GM10248 (cell line): Measurements from ENCODE around the gene LEMD2.
"Not testable (repeated sequence)": the region's sequence is repeated elsewhere in the genome, so short reads cannot be mapped to it uniquely, and the experiment has no call there.

Experiments used
- CTCF ChIA-PET: fragments of 300-600 bp; sonication (Branson Sonifier 250); formaldehyde crosslinking; extraction: SDS; loops from one replicate; lab custom pipeline; 2021; ENCODE audit warnings: antibody characterized with exemption; lab: Yijun Ruan, JAX
- POLR2A ChIA-PET: fragments of 350-650 bp; sonication (Branson Sonifier 250); formaldehyde crosslinking; extraction: SDS; loops from one replicate; lab custom pipeline; 2020; ENCODE audit warnings: antibody characterized with exemption; lab: Yijun Ruan, JAX
- DNase-seq: peaks from one replicate; pipeline ENCODE4 v3.0.0; 2012; ENCODE audit errors: extremely low spot score
- CTCF ChIP-seq: IDR thresholded peaks from 2 replicates; pipeline ENCODE4 v1.5.1; 2012; ENCODE audit warnings: mild to moderate bottlenecking, low read depth; ENCODE audit errors: extremely low read depth, missing control alignments, control extremely low read depth

Gene LEMD2

GRCh38 chr6:33788694-33789549 lies at the start of gene LEMD2:
TSS of gene LEMD2 (minus strand) at chr6:33789130. CDS start at chr6:33789116, 14 bp downstream.
- no peak for TF ChIP-seq CTCF
- CTCF ChIA-PET: interaction anchor here (1.2 to 3.6 kb wide), 3 partner anchors 15 to 20 kb away, joined by 3 to 18 read pairs (median 9); no protein-coding TSS in a partner anchor
- POLR2A ChIA-PET: interaction anchor here (0.6 kb wide), 1 partner anchor 78 kb away, joined by 3 read pairs; the partner anchor contains the start of gene UQCC2
- peak; percentile 97 for DNase-seq

- CTCF ChIA-PET: interaction anchor here (0.8 to 2.9 kb wide), 3 partner anchors 9 to 26 kb away, joined by 3 to 10 read pairs (median 3); no protein-coding TSS in a partner anchor
- TF ChIP-seq CTCF: no peak
- no peak for DNase-seq
- POLR2A ChIA-PET: no interaction called here
Measured at GRCh38 chr6:33837971-33838665, 49.2 kb upstream of the LEMD2 start.

- no peak for DNase-seq
- ChIA-PET CTCF (interaction anchor here (2.9 kb wide), 1 partner anchor 14 kb away, joined by 10 read pairs; no protein-coding TSS in a partner anchor), POLR2A (no interaction called here)
- TF ChIP-seq CTCF: no peak
Measured at GRCh38 chr6:33836806-33837469, 48.0 kb upstream of the LEMD2 start.

GRCh38 chr6:33834401-33835392 lies 45.8 kb upstream of the LEMD2 start:
- no peak for DNase-seq
- ChIA-PET POLR2A (no interaction called here), CTCF (no interaction called here)
- no peak for TF ChIP-seq CTCF

- TF ChIP-seq CTCF: no peak
- CTCF ChIA-PET: no interaction called here
- DNase-seq: no peak
- POLR2A ChIA-PET: no interaction called here
Measured at GRCh38 chr6:33833599-33833998, 44.7 kb upstream of the LEMD2 start.

- DNase-seq, POLR2A ChIA-PET, CTCF ChIA-PET: not testable (repeated sequence)
Measured at GRCh38 chr6:33832831-33833230, 43.9 kb upstream of the LEMD2 start.

GRCh38 chr6:33831725-33832124 lies 42.8 kb upstream of the LEMD2 start:
- CTCF ChIA-PET, POLR2A ChIA-PET, DNase-seq: not testable (repeated sequence)
